Sigmoid colon (tissue), 3 donors: Measurements from ENCODE around the gene MMP20.
"Not testable (repeated sequence)": the region's sequence is repeated elsewhere in the genome, so short reads cannot be mapped to it uniquely, and the experiment has no call there.

Source experiments
- POLR2A ChIP-seq, 2 donors: fragments of 450-650 bp; IDR thresholded peaks; one replicate each; pipeline ENCODE4 v1.6.1; 2016; ENCODE audit warnings: antibody characterized with exemption in 2 of 2, mild to moderate bottlenecking in 2 of 2, moderate library complexity in 2 of 2
- TF ChIP-seq, protein P1 (sequence below), 4 experiments: fragments of 450-650 bp in 3 of 4; fragments of 200-600 bp in 1 of 4; IDR thresholded peaks; one replicate each; pipeline ENCODE4 v1.5.1; 2016 to 2019; ENCODE audit warnings: antibody characterized with exemption in 4 of 4, mild to moderate bottlenecking in 3 of 4, moderate library complexity in 2 of 4

DNA sequence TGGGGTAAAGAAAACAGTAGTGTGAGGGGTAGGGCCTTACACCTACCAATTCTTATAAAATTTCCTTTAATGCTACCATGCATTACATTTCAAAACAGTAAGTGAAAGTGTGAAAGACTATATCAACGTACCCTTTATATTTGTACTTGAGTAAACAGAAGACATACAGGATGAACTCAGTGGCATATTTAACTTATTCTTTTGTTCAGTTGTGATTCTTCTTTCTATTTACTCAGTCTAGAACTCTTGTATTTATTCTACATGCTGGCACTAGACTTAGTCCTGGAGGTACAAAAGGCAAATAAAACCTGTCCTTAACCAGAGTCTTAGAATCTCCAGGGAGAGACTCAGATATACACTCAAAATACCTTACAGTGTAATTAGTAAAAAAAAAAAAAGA is 4.8 kb upstream of the MMP20 start:
- TF ChIP-seq, protein P1, sequence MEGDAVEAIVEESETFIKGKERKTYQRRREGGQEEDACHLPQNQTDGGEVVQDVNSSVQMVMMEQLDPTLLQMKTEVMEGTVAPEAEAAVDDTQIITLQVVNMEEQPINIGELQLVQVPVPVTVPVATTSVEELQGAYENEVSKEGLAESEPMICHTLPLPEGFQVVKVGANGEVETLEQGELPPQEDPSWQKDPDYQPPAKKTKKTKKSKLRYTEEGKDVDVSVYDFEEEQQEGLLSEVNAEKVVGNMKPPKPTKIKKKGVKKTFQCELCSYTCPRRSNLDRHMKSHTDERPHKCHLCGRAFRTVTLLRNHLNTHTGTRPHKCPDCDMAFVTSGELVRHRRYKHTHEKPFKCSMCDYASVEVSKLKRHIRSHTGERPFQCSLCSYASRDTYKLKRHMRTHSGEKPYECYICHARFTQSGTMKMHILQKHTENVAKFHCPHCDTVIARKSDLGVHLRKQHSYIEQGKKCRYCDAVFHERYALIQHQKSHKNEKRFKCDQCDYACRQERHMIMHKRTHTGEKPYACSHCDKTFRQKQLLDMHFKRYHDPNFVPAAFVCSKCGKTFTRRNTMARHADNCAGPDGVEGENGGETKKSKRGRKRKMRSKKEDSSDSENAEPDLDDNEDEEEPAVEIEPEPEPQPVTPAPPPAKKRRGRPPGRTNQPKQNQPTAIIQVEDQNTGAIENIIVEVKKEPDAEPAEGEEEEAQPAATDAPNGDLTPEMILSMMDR (IDR thresholded peaks at IDR 0.05): not testable (repeated sequence)
- TF ChIP-seq POLR2A (IDR thresholded peaks at IDR 0.05): not testable (repeated sequence)
